Left renal cortex interstitium (tissue), 4 donors: ENCODE data around the gene P2RX1. TPM values are rescaled to one million over a fixed set of nuclear protein-coding genes. Genes with fewer than 3 reads are reported as not detected.

ENCODE experiments used
- DNase-seq, 4 donors: peaks; one replicate each; pipeline ENCODE4 v3.0.0-alpha.2; 2013; ENCODE audit warnings: low read depth in 4 of 4, low spot score in 2 of 4, missing footprints in 1 of 4
- polyA plus RNA-seq, 4 donors: library from polyadenylated mRNA; unstranded; fragments of 120-200 nt; gene quantifications; one replicate each; pipeline ENCODE4 v1.2.1, GENCODE V29; 2013; ENCODE audit not compliant: insufficient read length in 4 of 4

P2RX1 gene
- polyA plus RNA-seq, 4 donors, result 0.65 to 1.9 (median 1.3) TPM

DNA sequence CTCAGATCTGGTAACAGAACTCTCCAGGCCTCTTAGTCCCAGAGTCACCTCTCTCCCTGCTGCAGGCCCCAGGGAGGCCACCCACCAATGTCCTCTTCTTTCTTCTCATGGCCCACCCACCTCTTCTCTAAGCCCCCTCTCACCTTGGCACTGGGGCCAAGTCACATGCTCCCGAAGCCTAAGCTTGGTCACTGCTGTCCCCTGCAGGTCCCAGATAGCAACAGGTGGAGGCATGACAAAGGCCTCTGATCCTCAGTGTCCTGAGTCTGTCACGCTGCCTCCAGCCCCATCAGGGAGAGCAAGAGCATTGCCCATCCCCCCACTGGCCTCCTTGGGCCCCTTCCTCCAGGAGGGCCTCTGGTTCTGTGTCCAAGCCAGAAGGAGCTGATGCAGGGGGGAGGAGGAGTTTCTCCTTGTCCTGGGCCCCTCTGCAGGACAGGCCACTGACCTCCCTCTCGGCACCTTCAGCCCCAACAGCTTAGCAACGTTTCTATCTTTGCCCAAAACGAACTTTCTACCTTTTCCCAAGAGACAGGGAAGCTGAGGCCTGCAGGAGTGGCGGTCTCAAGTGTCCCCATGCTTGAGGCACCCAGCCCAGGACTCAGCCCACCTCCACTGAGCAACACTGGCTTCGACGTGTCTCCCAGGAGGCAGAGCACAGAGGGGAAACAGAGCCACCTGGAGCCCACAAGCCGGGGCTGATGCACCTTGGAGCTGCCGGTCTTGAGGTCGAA lies 8.6 kb downstream of the P2RX1 start:
- DNase-seq, result no peak

DNA sequence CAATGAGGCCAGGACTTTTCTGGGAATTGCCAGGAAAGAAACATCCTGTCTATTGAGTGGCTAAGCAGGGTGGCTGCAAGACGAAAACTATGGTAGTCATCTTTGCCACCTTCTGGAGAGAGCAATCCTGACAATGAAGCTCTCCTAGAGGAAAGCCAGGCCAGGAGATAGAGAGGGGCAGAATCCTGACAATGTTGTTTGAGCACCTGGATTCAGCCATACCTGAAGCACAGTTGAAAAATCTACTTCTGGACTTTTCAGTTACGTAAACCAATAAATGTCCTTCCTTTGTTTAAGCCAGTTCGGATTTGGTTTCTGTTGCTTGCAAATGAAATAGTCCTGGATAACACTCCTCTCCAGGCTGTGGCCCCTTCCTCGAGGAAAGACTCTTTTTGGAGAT lies 9.4 kb downstream of the P2RX1 start:
- no peak for DNase-seq

DNA sequence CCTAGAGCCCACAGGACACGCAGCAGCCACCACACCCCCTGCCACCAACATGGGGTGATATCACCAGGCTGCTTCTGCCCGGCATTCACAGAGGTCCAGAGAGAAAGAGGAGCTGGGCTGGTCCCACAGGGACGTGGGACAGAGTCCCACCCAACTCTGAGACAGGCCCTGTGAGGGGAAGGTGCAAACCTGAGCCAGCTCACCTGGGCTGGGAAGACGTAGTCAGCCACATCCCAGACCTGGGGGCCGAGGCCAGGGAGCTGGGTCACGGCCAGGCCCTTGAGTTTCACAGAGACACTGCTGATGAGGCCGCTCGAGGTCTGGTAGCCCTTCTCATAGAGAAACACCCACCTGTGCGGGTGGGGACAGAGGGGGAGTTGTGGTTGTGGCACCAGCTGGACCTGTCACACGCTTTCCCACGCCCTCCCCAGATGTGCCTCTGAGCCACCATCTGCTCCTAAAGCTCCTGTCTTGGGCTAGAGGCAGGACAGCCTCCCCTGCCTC lies 11.2 kb downstream of the P2RX1 start:
- no peak for DNase-seq

DNA sequence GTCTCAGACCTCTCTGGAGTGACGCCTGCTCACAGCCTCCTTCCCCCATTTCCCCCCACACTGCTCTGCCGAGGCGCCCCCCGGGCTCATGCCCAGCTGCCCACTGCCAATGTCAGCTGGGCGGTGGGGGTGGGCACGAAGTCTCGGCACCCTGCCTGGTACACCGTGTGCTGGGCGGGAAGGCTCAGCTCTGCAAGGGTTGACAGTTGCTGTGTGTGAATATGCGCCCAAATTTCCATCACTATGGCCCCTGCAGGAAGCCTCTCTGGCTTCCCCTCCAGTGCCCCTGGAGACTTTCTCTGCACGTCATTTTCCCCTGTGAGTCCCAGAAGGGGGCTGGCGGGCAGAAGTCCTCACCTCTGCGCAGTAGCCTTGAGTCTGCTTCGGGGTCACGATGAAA lies 11.8 kb downstream of the P2RX1 start:
- no peak for DNase-seq

DNA sequence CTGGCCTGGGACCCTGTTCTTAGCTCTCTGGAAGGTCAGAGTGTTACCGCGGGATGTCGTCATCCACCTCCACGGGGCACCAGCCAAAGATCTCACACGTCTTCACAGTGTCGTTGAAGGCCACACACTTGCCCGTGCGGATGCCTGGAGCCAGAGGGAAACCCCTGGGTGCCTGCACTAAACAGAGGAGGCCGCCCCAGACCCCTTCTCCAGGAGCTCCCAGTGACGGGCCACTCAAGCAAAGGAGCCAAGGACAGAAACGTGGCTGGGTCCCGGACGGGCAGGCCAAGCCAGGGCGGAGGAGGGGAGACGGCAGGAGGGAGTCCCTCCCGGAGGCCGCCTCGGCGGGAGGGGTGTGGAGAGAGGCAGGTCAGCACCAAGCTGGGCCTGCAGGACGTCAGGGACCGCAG lies 12.4 kb downstream of the P2RX1 start:
- DNase-seq, result no peak

DNA sequence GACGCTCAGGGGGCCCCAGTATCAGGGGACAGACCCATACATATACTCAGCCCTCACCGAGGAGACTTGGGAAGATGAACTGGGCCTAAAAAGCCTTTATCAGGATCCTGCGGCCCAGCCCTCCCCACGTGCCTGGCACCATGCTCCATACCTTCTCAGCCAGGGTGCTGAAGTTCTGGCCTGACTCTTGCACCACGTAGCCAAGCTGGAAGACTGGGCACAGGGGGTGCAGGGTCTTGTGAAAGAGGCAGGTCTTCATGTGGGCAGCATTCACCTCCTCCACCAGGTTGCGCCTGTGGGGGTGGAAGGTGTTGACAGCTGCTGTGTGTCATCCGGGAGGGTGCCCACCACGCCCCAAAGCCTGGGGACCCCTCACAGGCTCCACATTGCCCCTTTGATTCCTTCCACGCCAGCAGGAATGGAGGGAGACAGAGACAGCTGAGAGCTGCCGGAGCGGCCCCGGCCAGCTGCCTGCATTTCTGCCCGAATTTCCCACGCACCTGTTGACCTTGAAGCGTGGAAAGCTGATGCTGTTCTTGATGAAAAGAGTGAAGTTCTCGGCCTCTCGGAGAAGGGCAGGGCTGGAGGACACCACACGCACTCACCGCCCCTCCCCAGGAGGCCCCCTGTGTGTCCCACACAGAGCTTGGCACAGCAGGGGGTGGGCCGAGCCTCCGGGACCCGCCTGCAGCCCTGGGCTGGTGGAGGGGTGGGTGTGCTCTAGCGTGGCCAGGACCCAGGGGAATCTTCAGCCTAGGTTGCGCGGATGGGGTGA lies 13.0 kb downstream of the P2RX1 start:
- no peak for DNase-seq

DNA sequence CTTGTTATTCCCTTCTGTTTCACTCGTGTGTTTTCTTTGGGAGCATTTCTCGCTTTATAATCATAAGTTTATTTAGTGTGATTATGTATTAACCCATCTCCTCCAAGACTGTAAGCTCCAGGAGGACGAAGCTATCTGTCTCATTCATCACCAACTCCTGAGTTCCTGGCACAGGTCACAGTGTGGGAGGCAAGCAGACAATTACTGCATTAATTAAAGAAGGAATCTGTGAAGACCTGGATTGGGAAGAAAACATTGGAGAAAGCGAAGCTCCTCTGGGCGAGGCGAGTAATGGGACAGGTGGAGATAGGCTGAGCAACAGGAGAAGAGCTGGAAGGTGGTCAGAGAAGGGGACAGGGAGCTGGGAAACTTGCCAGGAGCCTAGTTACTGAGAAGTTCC lies 15.6 kb downstream of the P2RX1 start:
- no peak for DNase-seq

DNA sequence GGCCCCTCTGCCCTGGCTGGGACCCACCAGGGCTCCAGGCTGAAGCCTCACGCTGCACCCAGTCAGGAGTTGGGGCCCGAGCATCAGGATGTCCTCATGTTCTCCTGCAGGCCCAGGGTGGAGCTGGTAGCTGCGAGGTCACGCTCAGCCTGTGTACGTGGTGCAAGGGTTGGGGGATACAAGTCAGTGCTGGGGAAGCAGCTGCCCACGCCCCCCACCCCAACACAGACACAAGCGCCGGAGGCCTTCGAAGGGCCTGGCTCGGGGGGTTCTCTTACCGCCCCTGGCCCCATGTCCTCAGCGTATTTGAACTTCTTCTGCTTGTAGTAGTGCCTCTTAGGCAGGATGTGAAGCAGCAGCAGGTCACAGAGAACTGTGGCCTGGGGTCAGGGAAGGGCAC lies 18.5 kb downstream of the P2RX1 start:
- DNase-seq, result no peak

DNA sequence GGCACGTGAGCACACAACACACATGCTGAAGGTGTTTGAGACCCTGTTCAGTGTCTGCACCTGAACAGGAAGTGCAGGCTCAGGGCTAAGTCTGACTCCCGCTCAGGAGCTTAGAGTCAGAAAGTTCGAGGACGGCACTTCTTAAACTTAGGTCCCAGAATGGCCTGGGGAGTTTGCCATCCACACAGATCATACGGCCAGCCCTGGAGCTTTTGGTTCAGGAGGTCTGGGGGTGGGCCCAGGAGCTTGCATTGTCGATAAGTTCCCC lies 19.4 kb downstream of the P2RX1 start:
- DNase-seq, result no peak

DNA sequence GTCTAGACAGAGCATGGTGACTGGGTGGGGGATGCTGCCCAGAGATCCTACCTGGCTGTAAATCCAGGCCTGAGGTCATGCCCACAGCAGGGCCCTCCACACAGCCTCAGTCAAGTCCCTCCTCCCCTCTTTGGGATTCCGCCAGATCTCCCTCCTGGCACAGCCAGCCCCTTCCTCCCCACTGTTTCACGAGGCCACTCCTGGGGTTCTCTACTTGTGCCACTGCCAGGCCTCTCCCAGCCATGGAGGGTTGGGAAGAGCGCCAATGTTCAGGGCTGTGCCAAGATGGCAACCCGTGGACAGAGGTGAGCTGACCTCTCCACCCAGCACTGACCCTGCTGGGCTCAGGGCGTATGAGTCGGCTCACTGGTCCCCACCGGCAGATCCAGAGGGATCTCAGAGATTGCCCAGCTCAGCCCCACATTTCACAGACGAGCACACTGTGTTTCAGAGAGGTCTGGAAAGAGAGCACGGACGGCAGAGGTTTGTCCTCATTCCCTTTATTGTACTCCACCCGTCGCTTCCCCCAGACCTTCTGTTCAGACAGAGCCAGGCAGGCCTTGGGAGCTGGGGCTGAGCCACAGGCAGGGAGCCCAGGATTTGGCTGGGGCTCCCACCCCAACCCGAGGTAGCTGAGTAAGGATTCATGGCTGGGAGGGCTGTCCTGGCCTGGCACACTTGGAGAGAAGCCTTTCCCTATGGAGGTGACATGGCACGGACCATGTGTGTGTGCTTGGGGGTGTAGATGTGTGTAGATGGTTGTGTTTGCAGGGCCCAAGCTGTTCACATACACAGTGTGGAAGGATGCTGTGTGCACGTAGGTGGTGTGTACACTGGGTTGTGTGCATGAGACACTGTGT lies 19.9 kb downstream of the P2RX1 start:
- DNase-seq, result no peak

DNA sequence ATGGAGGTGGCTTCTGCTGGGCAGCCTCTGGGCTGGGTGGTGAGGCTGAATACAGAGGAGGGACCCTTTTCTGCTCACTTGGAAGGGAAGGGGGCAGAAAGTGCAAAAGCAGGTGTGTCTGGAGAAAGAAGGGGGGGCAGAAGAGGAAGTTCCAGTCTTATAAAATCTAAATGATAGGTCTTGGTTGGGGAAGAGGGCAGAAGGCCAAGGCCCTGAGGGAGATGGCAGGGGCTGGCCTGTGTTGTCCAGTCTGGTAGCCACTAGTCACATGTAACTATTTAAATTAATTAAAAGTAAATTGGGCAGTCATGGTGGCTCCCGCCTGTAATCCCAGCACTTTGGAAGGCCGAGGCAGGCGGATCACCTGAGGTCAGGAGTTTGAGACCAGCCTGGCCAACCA lies 20.9 kb downstream of the P2RX1 start:
- DNase-seq, result no peak

DNA sequence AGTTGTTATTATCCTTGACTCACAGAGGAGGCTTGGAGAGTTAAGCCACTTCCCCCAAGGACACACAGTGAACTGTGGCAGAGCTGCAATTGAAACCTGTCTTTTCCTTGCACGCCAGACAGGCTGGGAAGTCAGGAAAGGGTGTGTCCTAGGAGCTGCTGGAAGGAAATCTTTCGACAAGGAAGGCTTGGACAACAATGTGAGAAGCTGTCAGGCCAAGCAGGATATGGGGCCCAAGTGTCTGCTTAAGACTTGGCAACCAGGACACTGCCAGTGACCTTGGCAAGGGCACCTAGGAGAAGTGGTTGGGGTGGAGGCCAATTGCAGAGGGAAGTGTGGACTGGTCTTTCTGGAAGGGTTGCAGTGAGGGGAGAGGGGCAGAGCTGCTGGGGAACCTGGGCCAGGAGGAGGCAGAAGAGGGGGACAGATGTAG lies 21.3 kb downstream of the P2RX1 start:
- DNase-seq, result no peak

DNA sequence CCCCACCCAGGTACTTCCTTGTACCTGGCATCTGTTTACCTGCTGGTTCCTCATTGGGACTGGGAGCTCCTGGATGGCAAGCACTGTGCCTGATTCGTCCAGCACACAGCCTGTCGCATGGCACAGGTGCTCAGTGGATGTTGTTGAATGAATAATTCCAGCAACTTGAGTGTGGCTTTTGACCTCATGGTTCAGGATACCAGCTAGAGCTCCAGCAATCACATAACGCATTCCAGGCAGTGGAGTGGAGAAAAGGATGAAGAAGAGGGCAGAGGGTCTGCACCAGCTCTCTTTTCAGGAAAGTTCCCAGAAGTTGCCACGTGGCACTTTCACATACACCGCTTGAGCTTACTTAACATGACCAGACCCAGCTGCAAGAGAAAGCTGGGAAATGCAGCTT lies 22.1 kb downstream of the P2RX1 start:
- DNase-seq, result no peak

DNA sequence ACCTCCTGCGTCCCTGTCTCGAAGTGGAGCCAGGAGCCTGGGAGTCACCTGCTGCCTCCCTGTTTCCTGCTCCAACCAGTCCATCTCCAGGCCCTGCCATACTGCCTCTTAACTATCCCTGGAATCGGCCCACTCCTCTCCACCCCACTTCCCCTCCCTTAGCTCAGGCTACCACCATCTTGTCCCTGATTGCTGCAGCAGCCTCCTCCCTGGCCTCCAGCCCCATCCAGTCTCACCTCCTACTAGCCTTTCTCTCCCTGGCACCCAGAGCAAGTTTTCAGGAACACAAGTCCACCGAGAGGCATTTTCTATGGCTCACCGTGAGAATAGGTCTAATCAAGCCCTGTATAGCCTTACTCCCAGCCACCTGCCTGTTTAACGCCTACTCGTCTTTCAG lies 22.5 kb downstream of the P2RX1 start:
- DNase-seq, result no peak

DNA sequence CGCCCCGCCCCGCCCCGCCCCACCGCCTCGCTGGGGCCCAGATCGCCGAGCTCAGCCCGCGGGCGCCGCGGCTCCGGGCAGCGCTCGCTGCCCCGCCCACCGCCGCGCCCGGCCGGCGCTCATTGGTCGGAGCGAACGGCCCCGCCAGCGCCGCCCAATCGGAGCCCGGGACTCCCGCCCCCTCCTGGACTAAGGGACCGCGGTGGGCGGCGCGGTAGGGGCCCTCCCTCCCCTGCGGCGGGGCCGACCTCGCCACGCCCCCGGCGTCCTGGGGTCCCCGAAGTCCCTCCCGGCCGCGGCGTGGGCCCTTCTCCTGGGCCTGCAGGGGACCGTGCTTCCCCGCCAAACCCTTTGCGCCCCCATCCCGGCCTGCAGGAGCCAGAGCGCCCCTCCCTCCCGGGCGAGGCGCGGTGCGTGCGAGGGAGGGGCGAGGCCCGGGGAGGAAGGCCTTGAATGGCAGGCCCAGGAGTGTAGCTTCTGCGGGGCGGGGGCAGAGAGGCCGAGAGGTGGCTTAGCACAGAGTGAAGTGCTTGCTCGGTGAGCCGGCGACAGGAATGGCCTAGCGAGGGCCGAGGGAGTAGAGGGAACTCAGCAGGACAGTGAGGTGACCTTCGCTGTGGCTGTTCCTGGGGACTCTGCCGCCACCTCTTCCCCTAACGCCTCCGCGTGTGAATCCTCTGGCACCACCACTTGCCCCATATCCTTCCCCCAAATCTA lies 23.1 kb downstream of the P2RX1 start, which contains the start of gene CAMKK1:
TSS of gene CAMKK1 (minus strand) at position 51 of the 717 bp plus-strand sequence. CDS start 7,366 bp downstream, outside the sequence.
- peak in 2 of 4 donors; percentile 62 to 66 for DNase-seq

DNA sequence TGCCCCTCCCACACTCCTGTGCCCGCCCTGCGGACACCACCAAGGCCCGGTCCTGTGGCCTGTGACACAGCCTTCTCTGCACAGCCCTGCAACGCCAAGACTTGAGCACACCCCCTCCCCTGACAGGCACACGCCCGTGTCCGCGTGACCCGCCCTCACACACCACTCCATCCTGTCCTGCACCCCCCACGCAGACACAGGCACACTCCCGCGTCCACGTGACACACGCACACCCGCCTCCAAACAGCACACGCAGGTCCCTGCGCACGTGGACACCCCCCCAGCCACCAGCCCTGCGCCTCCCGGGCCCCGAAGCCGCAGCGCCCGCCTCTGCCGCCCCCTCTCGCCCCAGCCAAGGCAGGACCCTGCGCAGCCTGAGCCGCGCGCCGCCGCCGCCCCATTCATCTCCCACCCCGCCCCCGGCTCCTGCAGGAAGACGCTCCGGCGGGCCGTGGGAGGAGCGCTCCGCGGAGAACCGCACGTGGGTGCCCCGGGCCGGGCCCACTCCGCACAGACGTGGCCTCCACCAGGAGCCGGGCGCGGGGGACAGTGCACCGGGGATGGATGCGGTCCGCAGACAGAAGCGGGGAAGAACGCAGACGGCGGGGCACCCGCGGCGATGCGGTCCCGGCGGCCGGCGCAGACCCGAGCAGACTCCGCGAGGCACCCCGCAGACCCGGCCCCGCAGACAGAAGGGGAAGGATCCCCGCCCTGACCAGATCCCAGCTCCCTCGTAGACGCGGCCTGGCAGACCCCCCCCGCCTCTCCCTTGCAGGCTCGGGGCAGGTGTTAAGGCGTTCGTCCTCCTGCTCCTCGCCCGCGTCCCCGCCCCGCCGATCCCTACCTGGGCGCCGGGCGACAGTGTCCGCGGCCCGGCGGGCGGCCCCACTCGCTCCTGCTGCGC lies 23.9 kb downstream of the P2RX1 start:
- no peak for DNase-seq

DNA sequence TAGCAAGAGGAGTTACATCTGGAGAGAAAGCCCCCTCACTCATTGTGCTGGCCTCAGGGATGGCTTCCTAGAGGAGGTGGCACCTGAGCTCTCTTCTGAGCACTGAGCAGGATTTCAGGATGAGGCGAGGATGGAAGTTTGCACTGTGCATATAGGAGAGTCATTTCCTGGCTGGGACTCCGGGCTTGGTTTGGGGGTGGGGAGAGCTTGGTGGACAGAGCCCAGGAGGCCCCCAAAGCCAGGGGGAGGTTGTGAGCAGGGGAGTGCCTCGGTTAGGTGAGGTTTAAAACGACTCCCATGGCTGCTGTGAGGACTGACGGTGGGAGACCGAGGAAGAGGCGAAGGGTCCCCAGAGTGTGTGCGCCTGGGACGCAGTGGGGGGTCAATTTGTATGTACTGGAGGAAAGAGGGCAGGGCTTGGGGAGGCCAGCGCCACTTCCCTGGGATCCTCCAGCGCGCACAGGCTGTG lies 24.6 kb downstream of the P2RX1 start:
- DNase-seq, result no peak

DNA sequence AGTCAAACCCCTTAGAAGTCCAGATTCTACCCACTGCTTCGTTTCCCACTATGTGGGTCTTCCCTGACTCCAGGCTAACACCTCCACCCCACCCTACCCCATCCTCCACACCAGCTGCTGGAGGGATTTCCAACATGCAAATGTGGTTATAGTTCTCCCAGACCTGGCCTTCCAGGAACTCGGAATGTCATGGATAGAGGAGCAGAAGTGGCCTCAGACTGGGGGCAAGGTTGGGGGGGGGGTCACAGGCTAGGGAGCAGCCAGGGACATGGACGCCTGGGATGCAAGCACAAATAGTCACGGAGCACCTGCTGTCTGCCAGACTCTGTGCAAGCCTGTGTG lies 25.4 kb downstream of the P2RX1 start:
- DNase-seq, result no peak

DNA sequence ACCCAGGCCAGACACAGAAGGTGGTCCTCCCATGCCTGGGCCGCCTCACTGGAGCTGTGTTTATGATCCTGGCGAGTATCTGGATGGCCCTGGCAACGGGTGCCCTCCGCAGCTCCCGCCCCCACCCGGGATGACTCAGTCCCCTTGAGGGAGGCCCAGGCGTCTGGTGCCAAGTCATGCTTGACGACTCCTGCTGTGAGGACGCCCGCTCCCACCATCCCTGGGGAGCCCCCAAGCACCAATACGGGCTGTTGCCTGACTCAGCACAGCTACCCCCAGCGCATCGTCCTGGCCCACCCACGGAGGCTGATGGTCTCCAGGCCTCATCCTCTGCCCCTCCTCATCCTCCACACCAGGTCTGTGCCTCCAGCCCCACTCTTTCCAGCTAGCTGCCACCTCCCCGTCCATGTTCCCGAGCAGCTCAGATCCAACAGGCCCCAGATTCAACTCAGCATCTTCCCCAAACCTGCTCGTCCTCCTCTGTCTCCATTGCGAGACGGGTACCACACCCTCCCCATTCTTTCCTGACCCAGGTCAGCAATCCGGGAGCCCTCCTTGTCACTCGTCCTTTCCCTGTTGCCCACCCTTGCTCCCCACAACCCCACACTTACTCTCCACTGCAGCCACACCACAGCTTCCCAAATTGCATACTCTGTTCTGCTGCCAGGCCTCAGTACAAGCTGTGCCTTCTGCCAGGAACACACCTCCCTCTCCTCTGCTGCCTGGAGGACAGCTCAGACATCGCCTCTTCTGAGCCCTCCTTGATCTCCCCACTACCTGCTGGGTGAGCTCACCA lies 26.0 kb downstream of the P2RX1 start:
- peak in 1 of 4 donors; percentile 48 for DNase-seq
